PC-3 (cell line): Measurements from ENCODE around the gene SLC19A2. TPM values are rescaled to one million over a fixed set of nuclear protein-coding genes. Genes with fewer than 3 reads are reported as not detected.

Source experiments
- ATAC-seq: fragments of 200-7000 bp; cut with Tn5 transposase; 2 replicates; pipeline ENCODE4 v1.9.1; 2020; ENCODE audit warnings: mild to moderate bottlenecking, moderate library complexity
- BruUV-seq: library from RNA; stranded (reverse); fragments of 400-500 nt; replicated peaks from 2 replicates; lab custom pipeline; 2021; lab: Mats Ljungman, UMichigan
- CTCF ChIA-PET: fragments of 300-600 bp; sonication (Branson Sonifier 250); formaldehyde crosslinking; loops from one replicate; lab custom pipeline; 2022; ENCODE audit warnings: antibody characterized with exemption; lab: Charles Lee
- POLR2A ChIA-PET: fragments of 300-600 bp; sonication (Branson Sonifier 250); formaldehyde crosslinking; loops from one replicate; lab custom pipeline; 2022; ENCODE audit warnings: antibody characterized with exemption; ENCODE audit not compliant: unreplicated experiment; lab: Charles Lee
- DNase-seq: peaks from one replicate; pipeline ENCODE4 v3.0.0-alpha.2; 2015
- H2AFZ ChIP-seq: fragments of 300-600 bp; sonication (generic); 2 replicates; pipeline ENCODE4 v1.6.0; 2016; ENCODE audit warnings: antibody characterized with exemption, low read length
- H3F3A ChIP-seq: fragments of 300-600 bp; sonication (generic); one replicate; pipeline ENCODE4 v1.6.0; 2017; ENCODE audit warnings: antibody characterized with exemption, low read length, control low read depth, mild to moderate bottlenecking; ENCODE audit not compliant: unreplicated experiment
- H3K27ac ChIP-seq: fragments of 300-600 bp; sonication (generic); 2 replicates; pipeline ENCODE4 v1.5.1; 2016; ENCODE audit warnings: mild to moderate bottlenecking, low read length
- H3K27me3 ChIP-seq: fragments of 300-600 bp; sonication (generic); 2 replicates; pipeline ENCODE4 v1.6.1; 2016; ENCODE audit warnings: low read length, mixed read lengths
- H3K36me3 ChIP-seq: fragments of 300-600 bp; sonication (generic); 2 replicates; pipeline ENCODE4 v1.6.1; 2016; ENCODE audit warnings: low read depth, mixed run types, low read length, mixed read lengths
- H3K4me1 ChIP-seq: fragments of 300-600 bp; sonication (generic); 2 replicates; pipeline ENCODE4 v1.5.1; 2016; ENCODE audit warnings: low read length; ENCODE audit not compliant: insufficient read depth
- H3K4me2 ChIP-seq: fragments of 300-600 bp; sonication (generic); 2 replicates; pipeline ENCODE4 v1.6.0; 2016; ENCODE audit warnings: low read length
- H3K4me3 ChIP-seq: fragments of 300-600 bp; sonication (generic); 2 replicates; pipeline ENCODE4 v1.5.1; 2016; ENCODE audit warnings: mild to moderate bottlenecking, low read length, mixed read lengths
- H3K79me2 ChIP-seq: fragments of 300-600 bp; sonication (generic); 2 replicates; pipeline ENCODE4 v1.6.1; 2017; ENCODE audit warnings: low read length, mixed read lengths
- H3K9ac ChIP-seq: fragments of 300-600 bp; sonication (generic); 2 replicates; pipeline ENCODE4 v1.6.0; 2016; ENCODE audit warnings: mild to moderate bottlenecking, low read length
- H3K9me2 ChIP-seq: fragments of 300-600 bp; sonication (generic); replicated peaks from 2 replicates; pipeline ENCODE4 v1.6.1; 2016; ENCODE audit warnings: mixed run types, low read length, mixed read lengths
- H3K9me3 ChIP-seq: fragments of 300-600 bp; sonication (generic); 2 replicates; pipeline ENCODE4 v1.6.1; 2016; ENCODE audit warnings: low read length, mixed read lengths
- H4K20me1 ChIP-seq: fragments of 300-600 bp; sonication (generic); 2 replicates; pipeline ENCODE4 v1.6.1; 2016; ENCODE audit warnings: low read length, mixed read lengths
- EZH2 ChIP-seq: fragments of 300-600 bp; sonication (generic); IDR thresholded peaks from one replicate; pipeline ENCODE4 v1.6.1; 2017; ENCODE audit warnings: antibody characterized with exemption, mild to moderate bottlenecking, low read length; ENCODE audit not compliant: unreplicated experiment
- EZH2phosphoT487 ChIP-seq: fragments of 300-600 bp; sonication (generic); IDR thresholded peaks from 2 replicates; pipeline ENCODE4 v1.6.1; 2018; ENCODE audit warnings: mild to moderate bottlenecking, antibody characterized with exemption, low read length, borderline replicate concordance
- intact Hi-C: fragments of 100-400 bp; cut with micrococcal nuclease; formaldehyde crosslinking; loops from 2 replicates; pipeline ENCODE4 v1.9.0; 2023
- total RNA-seq: library from RNA; depleted of rRNA; stranded (reverse); fragments of >200 nt; gene quantifications from 2 replicates; pipeline ENCODE4 v1.2.3, GENCODE V29; 2014
- TF ChIP-seq, protein P1 (sequence below): fragments of 300-600 bp; sonication (generic); conservative IDR thresholded peaks from 2 replicates; pipeline ENCODE4 v1.5.1; 2017; ENCODE audit warnings: antibody characterized with exemption, low read depth, mild to moderate bottlenecking, low read length

Gene SLC19A2
- total RNA-seq, 1 experiment from 2014 or later = 11.0 TPM

DNA sequence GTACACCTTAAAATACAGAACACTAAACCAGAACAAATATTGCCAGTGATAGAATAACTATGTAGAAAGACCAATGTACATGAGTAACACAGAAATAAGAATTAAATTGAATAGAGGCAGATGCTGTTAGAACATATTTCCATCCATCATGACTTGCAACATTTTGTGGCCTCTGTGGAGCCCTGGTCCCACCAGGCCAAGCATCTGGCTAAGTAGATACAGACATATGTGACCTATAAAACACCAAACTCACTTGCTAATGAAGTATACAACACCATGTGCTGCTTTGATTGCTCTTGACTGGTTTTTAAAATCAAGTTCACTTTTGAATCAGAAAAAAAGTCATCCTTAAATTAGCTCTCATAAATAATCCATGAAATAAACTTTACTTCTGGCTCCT is 20.5 kb downstream of the SLC19A2 start:
- H3F3A ChIP-seq = no peaks in the 10 kb centered on the region
- H3K9me3 ChIP-seq = no peaks in the 10 kb centered on the region
- no peak for ATAC-seq
- intact Hi-C loops = no loop called here
- H3K4me1 ChIP-seq = peaks cover 16% of the 10 kb centered on the region
- TF ChIP-seq EZH2 (no peak), EZH2phosphoT487 (no peak)
- TF ChIP-seq, protein P1, sequence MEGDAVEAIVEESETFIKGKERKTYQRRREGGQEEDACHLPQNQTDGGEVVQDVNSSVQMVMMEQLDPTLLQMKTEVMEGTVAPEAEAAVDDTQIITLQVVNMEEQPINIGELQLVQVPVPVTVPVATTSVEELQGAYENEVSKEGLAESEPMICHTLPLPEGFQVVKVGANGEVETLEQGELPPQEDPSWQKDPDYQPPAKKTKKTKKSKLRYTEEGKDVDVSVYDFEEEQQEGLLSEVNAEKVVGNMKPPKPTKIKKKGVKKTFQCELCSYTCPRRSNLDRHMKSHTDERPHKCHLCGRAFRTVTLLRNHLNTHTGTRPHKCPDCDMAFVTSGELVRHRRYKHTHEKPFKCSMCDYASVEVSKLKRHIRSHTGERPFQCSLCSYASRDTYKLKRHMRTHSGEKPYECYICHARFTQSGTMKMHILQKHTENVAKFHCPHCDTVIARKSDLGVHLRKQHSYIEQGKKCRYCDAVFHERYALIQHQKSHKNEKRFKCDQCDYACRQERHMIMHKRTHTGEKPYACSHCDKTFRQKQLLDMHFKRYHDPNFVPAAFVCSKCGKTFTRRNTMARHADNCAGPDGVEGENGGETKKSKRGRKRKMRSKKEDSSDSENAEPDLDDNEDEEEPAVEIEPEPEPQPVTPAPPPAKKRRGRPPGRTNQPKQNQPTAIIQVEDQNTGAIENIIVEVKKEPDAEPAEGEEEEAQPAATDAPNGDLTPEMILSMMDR = no peak
- ChIA-PET POLR2A (no interaction called here), CTCF (interaction anchor here (0.7 to 1.5 kb wide), 2 partner anchors 64 to 81 kb away, joined by 4 to 9 read pairs; no protein-coding TSS in a partner anchor)
- no peaks in the 10 kb centered on the region; the same call in 1 of the 2 replicates for H3K36me3 ChIP-seq
- H3K9me2 ChIP-seq = no peaks in the 10 kb centered on the region
- no peak overlapping the region for H3K4me2 ChIP-seq
- BruUV-seq = no TSS peak
- no peak overlapping the region for H2AFZ ChIP-seq
- H3K27me3 ChIP-seq = no peaks in the 10 kb centered on the region
- DNase-seq = no peak
- no peaks in the 10 kb centered on the region for H3K79me2 ChIP-seq
- no peak overlapping the region for H3K27ac ChIP-seq
- H3K9ac ChIP-seq = no peak overlapping the region
- no peaks in the 10 kb centered on the region for H4K20me1 ChIP-seq
- no peak overlapping the region for H3K4me3 ChIP-seq

DNA sequence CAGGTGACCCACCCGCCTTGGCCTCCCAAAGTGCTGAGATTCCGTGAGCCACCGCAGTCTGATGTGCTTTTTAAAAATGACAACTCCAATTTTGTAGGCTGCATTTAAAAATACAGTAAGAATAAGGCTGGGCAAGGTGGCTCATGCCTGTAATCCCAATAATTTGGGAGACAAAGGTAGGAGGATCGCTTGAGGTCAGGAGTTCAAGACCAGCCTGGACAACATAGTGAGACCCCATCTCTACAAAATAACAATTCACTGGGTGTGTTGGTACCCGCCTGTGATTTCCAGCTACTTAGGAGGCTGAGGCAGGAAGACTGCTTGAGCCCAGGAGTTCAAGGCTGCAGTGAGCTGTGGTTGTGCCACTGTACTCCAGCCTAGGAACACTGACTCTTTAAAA is 23.4 kb downstream of the SLC19A2 start:
- no peaks in the 10 kb centered on the region for H3K9me3 ChIP-seq
- DNase-seq (no peak), ATAC-seq (no peak)
- no peak overlapping the region for H3K9ac ChIP-seq
- H3K4me3 ChIP-seq = no peak overlapping the region
- H3K79me2 ChIP-seq = no peaks in the 10 kb centered on the region
- no peaks in the 10 kb centered on the region for H3F3A ChIP-seq
- no peaks in the 10 kb centered on the region for H3K27me3 ChIP-seq
- no peaks in the 10 kb centered on the region for H4K20me1 ChIP-seq
- TF ChIP-seq, protein P1 = no peak
- TF ChIP-seq EZH2phosphoT487 = no peak
- no peak overlapping the region for H3K27ac ChIP-seq
- H3K4me1 ChIP-seq = no peaks in the 10 kb centered on the region
- POLR2A ChIA-PET = no interaction called here
- intact Hi-C loops = no loop called here
- no peak overlapping the region for H3K4me2 ChIP-seq
- H3K36me3 ChIP-seq = no peaks in the 10 kb centered on the region; the same call in 1 of the 2 replicates
- no peaks in the 10 kb centered on the region for H3K9me2 ChIP-seq
- CTCF ChIA-PET = no interaction called here
- H2AFZ ChIP-seq = no peak overlapping the region
- no TSS peak for BruUV-seq

DNA sequence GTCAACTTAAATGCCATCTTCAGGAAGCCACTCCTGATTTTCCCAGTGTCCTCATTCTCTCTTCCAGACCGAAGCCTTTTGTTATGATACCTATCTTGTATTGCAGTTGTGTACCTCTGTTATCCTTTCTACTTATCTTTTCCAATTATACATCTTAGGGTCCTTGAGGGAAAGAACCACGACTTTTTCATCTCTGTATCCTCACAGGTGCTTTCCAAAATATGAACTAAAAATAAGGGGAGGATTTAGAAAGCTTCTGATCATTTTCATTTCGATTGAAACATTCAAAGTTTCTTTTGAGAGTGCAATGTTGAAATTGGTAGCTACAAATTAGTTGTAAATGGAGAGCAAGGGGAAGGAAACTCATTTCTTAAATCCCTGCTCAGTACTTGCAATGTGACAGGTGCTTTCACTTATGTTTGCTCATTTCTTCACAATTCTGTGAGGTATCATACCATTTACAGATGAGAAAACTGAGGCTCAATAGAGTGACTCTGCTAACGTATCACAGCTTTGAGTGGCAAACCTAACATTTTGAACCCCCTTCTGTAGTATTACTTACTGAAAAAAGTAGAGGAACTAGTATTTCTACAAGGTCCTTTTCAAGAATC is 24.2 kb downstream of the SLC19A2 start:
- intact Hi-C loops = no loop called here
- DNase-seq = no peak
- H3K9me3 ChIP-seq = no peaks in the 10 kb centered on the region
- ATAC-seq = no peak
- H3K27ac ChIP-seq = no peak overlapping the region
- POLR2A ChIA-PET = no interaction called here
- H3K4me1 ChIP-seq = no peaks in the 10 kb centered on the region
- no peaks in the 10 kb centered on the region for H4K20me1 ChIP-seq
- H3K36me3 ChIP-seq = no peaks in the 10 kb centered on the region; the same call in 1 of the 2 replicates
- no peak overlapping the region for H3K4me3 ChIP-seq
- H3F3A ChIP-seq = no peaks in the 10 kb centered on the region
- H3K9ac ChIP-seq = no peak overlapping the region
- H3K9me2 ChIP-seq = no peaks in the 10 kb centered on the region
- no peaks in the 10 kb centered on the region for H3K27me3 ChIP-seq
- no peaks in the 10 kb centered on the region for H3K79me2 ChIP-seq
- TF ChIP-seq, protein P1 = no peak
- TF ChIP-seq EZH2phosphoT487 (no peak), EZH2 (no peak)
- H2AFZ ChIP-seq = no peak overlapping the region
- TSS peak; percentile 10 for BruUV-seq
- CTCF ChIA-PET = no interaction called here
- no peak overlapping the region for H3K4me2 ChIP-seq
